MCF 10A (cell line): ENCODE results near the gene CNDP2. TPM values are rescaled to one million over a fixed set of nuclear protein-coding genes. Genes with fewer than 3 reads are reported as not detected.

Source experiments
- BruUV-seq: library from RNA; stranded (reverse); fragments of 400-500 nt; replicated peaks from 2 replicates; lab custom pipeline; 2021; lab: Mats Ljungman, UMichigan
- CTCF ChIA-PET: fragments of 300-600 bp; sonication (Branson Sonifier 250); formaldehyde crosslinking; extraction: SDS; loops from one replicate; lab custom pipeline; 2021; ENCODE audit warnings: antibody characterized with exemption, inconsistent platforms; lab: Yijun Ruan, JAX
- POLR2A ChIA-PET: fragments of 300-600, 350-650 bp; sonication (Branson Sonifier 250); formaldehyde crosslinking; extraction: SDS; loops from one replicate; lab custom pipeline; 2020; ENCODE audit warnings: antibody characterized with exemption, inconsistent platforms; lab: Yijun Ruan, JAX
- DNase-seq: peaks from one replicate; pipeline ENCODE4 v3.0.0-alpha.2; 2018; ENCODE audit not compliant: unreplicated experiment
- H3K27ac Mint-ChIP-seq: one replicate; pipeline ENCODE4 v1.8.0; 2022; ENCODE audit warnings: mild to moderate bottlenecking, low read depth, mixed read lengths; ENCODE audit not compliant: unreplicated experiment
- H3K27me3 Mint-ChIP-seq: one replicate; pipeline ENCODE4 v1.8.0; 2022; ENCODE audit warnings: mixed read lengths; ENCODE audit not compliant: insufficient read depth, unreplicated experiment
- H3K36me3 Mint-ChIP-seq: one replicate; pipeline ENCODE4 v1.8.0; 2022; ENCODE audit warnings: mild to moderate bottlenecking, moderate library complexity, mixed read lengths; ENCODE audit not compliant: insufficient read depth, unreplicated experiment
- H3K4me1 Mint-ChIP-seq: one replicate; pipeline ENCODE4 v1.8.0; 2022; ENCODE audit warnings: mixed read lengths; ENCODE audit not compliant: insufficient read depth, unreplicated experiment
- H3K4me3 Mint-ChIP-seq: one replicate; pipeline ENCODE4 v1.8.0; 2022; ENCODE audit warnings: mild to moderate bottlenecking, moderate library complexity, mixed read lengths; ENCODE audit not compliant: unreplicated experiment
- H3K9me3 Mint-ChIP-seq: one replicate; pipeline ENCODE4 v1.8.0; 2022; ENCODE audit warnings: mixed read lengths; ENCODE audit not compliant: unreplicated experiment
- intact Hi-C: fragments of 100-400 bp; cut with micrococcal nuclease; formaldehyde crosslinking; loops from 2 replicates; pipeline ENCODE4 v1.14.1; 2022
- total RNA-seq: library from RNA; stranded (reverse); gene quantifications from 2 replicates; pipeline ENCODE4 v1.2.3, GENCODE V29; 2022
- TF ChIP-seq, protein P1 (sequence below): fragments of 200-600 bp; IDR thresholded peaks from one replicate; pipeline ENCODE4 v1.8.0; 2022; ENCODE audit warnings: antibody characterized with exemption, mild to moderate bottlenecking; ENCODE audit not compliant: unreplicated experiment

Gene CNDP2
- total RNA-seq, 1 experiment from 2014 or later, result 194 TPM

DNA sequence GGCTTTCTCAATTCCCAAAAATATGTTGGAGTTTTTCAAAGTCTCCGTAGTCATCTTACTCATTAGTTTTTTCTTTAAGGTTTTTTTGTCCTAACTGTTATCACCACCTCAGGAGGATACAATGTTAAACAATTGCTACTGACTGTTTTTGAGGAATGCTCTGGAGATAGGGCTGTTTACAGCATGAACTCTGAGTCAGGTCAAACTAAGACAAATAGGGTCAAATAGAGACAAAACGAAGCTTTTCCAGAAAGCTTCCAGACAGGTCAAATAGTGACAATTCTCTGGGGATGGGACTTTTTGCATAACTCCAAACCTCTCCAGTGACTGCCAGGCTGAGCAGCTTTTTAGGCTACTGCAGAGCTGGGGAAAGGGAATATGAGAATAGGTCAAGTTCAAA lies 23.9 kb upstream of the CNDP2 start:
- no peaks in the 10 kb centered on the region for H3K36me3 Mint-ChIP-seq
- no TSS peak for BruUV-seq
- POLR2A ChIA-PET, result no interaction called here
- no peaks in the 10 kb centered on the region for H3K9me3 Mint-ChIP-seq
- H3K27me3 Mint-ChIP-seq, result peaks cover 11% of the 10 kb centered on the region
- H3K4me1 Mint-ChIP-seq, result no peaks in the 10 kb centered on the region
- no peak overlapping the region for H3K27ac Mint-ChIP-seq
- TF ChIP-seq, protein P1, sequence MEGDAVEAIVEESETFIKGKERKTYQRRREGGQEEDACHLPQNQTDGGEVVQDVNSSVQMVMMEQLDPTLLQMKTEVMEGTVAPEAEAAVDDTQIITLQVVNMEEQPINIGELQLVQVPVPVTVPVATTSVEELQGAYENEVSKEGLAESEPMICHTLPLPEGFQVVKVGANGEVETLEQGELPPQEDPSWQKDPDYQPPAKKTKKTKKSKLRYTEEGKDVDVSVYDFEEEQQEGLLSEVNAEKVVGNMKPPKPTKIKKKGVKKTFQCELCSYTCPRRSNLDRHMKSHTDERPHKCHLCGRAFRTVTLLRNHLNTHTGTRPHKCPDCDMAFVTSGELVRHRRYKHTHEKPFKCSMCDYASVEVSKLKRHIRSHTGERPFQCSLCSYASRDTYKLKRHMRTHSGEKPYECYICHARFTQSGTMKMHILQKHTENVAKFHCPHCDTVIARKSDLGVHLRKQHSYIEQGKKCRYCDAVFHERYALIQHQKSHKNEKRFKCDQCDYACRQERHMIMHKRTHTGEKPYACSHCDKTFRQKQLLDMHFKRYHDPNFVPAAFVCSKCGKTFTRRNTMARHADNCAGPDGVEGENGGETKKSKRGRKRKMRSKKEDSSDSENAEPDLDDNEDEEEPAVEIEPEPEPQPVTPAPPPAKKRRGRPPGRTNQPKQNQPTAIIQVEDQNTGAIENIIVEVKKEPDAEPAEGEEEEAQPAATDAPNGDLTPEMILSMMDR, result no peak
- intact Hi-C loops, result no loop called here
- no peak overlapping the region for H3K4me3 Mint-ChIP-seq
- CTCF ChIA-PET, result no interaction called here
- DNase-seq, result no peak

- Mint-ChIP-seq H3K27ac (no peak overlapping the region), H3K4me1 (no peaks in the 10 kb centered on the region), H3K9me3 (no peaks in the 10 kb centered on the region), H3K27me3 (peaks cover 11% of the 10 kb centered on the region), H3K4me3 (no peak overlapping the region), H3K36me3 (no peaks in the 10 kb centered on the region)
- no TSS peak for BruUV-seq
- intact Hi-C loops, result no loop called here
- TF ChIP-seq, protein P1, result no peak
- POLR2A ChIA-PET, result no interaction called here
- DNase-seq, result no peak
- CTCF ChIA-PET, result no interaction called here
Observed at GRCh38 chr18:74473976-74474640, 22.1 kb upstream of the CNDP2 start.

GRCh38 chr18:74476140-74476539 lies 20.0 kb upstream of the CNDP2 start:
- intact Hi-C loops, result no loop called here
- H3K4me1 Mint-ChIP-seq, result peaks cover 6% of the 10 kb centered on the region
- CTCF ChIA-PET, result no interaction called here
- peak; percentile 18 for DNase-seq
- H3K27me3 Mint-ChIP-seq, result no peaks in the 10 kb centered on the region
- POLR2A ChIA-PET, result no interaction called here
- no peak overlapping the region for H3K4me3 Mint-ChIP-seq
- TF ChIP-seq, protein P1, result peak; percentile 22
- no peaks in the 10 kb centered on the region for H3K36me3 Mint-ChIP-seq
- no TSS peak for BruUV-seq
- peaks cover 8% of the 10 kb centered on the region for H3K9me3 Mint-ChIP-seq
- no peak overlapping the region for H3K27ac Mint-ChIP-seq

DNA sequence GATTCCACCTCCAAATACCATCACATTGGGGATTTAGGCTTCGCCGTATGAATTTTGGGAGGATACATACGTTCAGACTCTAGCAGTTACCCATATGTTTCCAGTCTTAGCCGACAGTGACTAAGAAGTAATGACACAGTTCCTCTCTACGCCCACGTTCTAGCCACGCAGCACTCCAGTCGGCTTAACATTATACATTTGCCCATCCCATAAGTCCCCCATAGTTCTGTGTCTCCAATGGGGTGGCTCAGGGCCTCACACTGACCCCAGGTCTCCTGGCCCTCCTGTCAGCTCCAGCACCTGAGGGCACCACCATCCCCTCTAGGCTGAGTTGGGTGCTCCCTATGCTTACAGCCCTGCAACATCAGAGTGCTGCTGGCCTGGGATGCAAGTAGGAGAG lies 18.4 kb upstream of the CNDP2 start:
- BruUV-seq, result no TSS peak
- no peak overlapping the region for H3K27ac Mint-ChIP-seq
- no peak for DNase-seq
- ChIA-PET POLR2A (no interaction called here), CTCF (no interaction called here)
- no peak overlapping the region for H3K4me3 Mint-ChIP-seq
- peaks cover 6% of the 10 kb centered on the region for H3K4me1 Mint-ChIP-seq
- no peaks in the 10 kb centered on the region for H3K36me3 Mint-ChIP-seq
- intact Hi-C loops, result no loop called here
- H3K9me3 Mint-ChIP-seq, result peaks cover 8% of the 10 kb centered on the region
- TF ChIP-seq, protein P1, result no peak
- no peaks in the 10 kb centered on the region for H3K27me3 Mint-ChIP-seq
